Glutamatergic neuron (in vitro differentiated cells): ENCODE results near the gene GARIN5B. TPM values are rescaled to one million over a fixed set of nuclear protein-coding genes. Genes with fewer than 3 reads are reported as not detected.

Source experiments
- DNase-seq: peaks from one replicate; pipeline ENCODE4 v3.0.0; 2022
- H3K27ac Mint-ChIP-seq: one replicate; pipeline ENCODE4 v1.8.0; 2020; ENCODE audit warnings: mild to moderate bottlenecking, mixed read lengths, inconsistent platforms; ENCODE audit not compliant: unreplicated experiment
- H3K27me3 Mint-ChIP-seq: one replicate; pipeline ENCODE4 v1.8.0; 2020; ENCODE audit warnings: mild to moderate bottlenecking, moderate library complexity, mixed read lengths, inconsistent platforms; ENCODE audit not compliant: unreplicated experiment
- H3K36me3 Mint-ChIP-seq: one replicate; pipeline ENCODE4 v1.8.0; 2020; ENCODE audit warnings: mild to moderate bottlenecking, mixed read lengths, inconsistent platforms; ENCODE audit not compliant: unreplicated experiment
- H3K4me1 Mint-ChIP-seq: one replicate; pipeline ENCODE4 v1.8.0; 2020; ENCODE audit warnings: mild to moderate bottlenecking, low read depth, mixed read lengths, inconsistent platforms; ENCODE audit not compliant: unreplicated experiment
- H3K4me3 Mint-ChIP-seq: one replicate; pipeline ENCODE4 v1.8.0; 2020; ENCODE audit warnings: mild to moderate bottlenecking, mixed read lengths, inconsistent platforms; ENCODE audit not compliant: unreplicated experiment
- H3K9me3 Mint-ChIP-seq: one replicate; pipeline ENCODE4 v1.8.0; 2020; ENCODE audit warnings: mild to moderate bottlenecking, moderate library complexity, mixed read lengths, inconsistent platforms; ENCODE audit not compliant: unreplicated experiment
- CTCF ChIP-seq: fragments of 200-600 bp; sonication (generic); IDR thresholded peaks from one replicate; pipeline ENCODE4 v1.5.0; 2021; ENCODE audit not compliant: partially characterized antibody, unreplicated experiment
- total RNA-seq: library from RNA; stranded (reverse); fragmentation: NEBNext Ultra II Directional; extraction: Animal tissue kit (Norgen Biotek cat#: 25700); gene quantifications from one replicate; pipeline ENCODE4 v1.2.1, GENCODE V29; 2021; ENCODE audit not compliant: unreplicated experiment

The GARIN5B gene
- total RNA-seq, 1 donor from 2014 or later, result 0.17 TPM

- Mint-ChIP-seq H3K9me3 (peaks cover 11% of the 10 kb centered on the region), H3K27ac (no peak overlapping the region), H3K4me1 (peaks cover 10% of the 10 kb centered on the region), H3K27me3 (peaks cover 3% of the 10 kb centered on the region), H3K36me3 (no peaks in the 10 kb centered on the region), H3K4me3 (no peak overlapping the region)
- DNase-seq, result no peak
- TF ChIP-seq CTCF, result no peak
Measured at GRCh38 chr19:55368106-55368505, 5.0 kb upstream of the GARIN5B start.

GRCh38 chr19:55366790-55367189 is 3.7 kb upstream of the GARIN5B start:
- Mint-ChIP-seq H3K27ac (no peak overlapping the region), H3K27me3 (no peaks in the 10 kb centered on the region), H3K36me3 (no peaks in the 10 kb centered on the region), H3K9me3 (peaks cover 8% of the 10 kb centered on the region), H3K4me3 (no peak overlapping the region), H3K4me1 (peaks cover 6% of the 10 kb centered on the region)
- no peak for DNase-seq
- TF ChIP-seq CTCF, result no peak

- no peaks in the 10 kb centered on the region for H3K36me3 Mint-ChIP-seq
- DNase-seq, result no peak
- H3K27me3 Mint-ChIP-seq, result no peaks in the 10 kb centered on the region
- peaks cover 7% of the 10 kb centered on the region for H3K9me3 Mint-ChIP-seq
- no peak overlapping the region for H3K4me3 Mint-ChIP-seq
- no peak for TF ChIP-seq CTCF
- no peak overlapping the region for H3K27ac Mint-ChIP-seq
- H3K4me1 Mint-ChIP-seq, result peaks cover 4% of the 10 kb centered on the region
Measured at GRCh38 chr19:55365964-55366363, 2.9 kb upstream of the GARIN5B start.

- Mint-ChIP-seq H3K27me3 (peaks cover 1% of the 10 kb centered on the region), H3K4me1 (no peaks in the 10 kb centered on the region), H3K36me3 (no peaks in the 10 kb centered on the region), H3K4me3 (no peak overlapping the region), H3K27ac (no peak overlapping the region), H3K9me3 (peaks cover 7% of the 10 kb centered on the region)
- DNase-seq, result no peak
- no peak for TF ChIP-seq CTCF
Measured at GRCh38 chr19:55365245-55365644, 2.2 kb upstream of the GARIN5B start.

- no peak for TF ChIP-seq CTCF
- Mint-ChIP-seq H3K36me3 (no peaks in the 10 kb centered on the region), H3K4me1 (peaks cover 3% of the 10 kb centered on the region), H3K4me3 (no peak overlapping the region), H3K27me3 (peaks cover 1% of the 10 kb centered on the region), H3K27ac (no peak overlapping the region), H3K9me3 (peaks cover 5% of the 10 kb centered on the region)
- no peak for DNase-seq
Measured at GRCh38 chr19:55362174-55362989, 678 bp downstream of the GARIN5B start.
